Effector memory CD8-positive, alpha-beta T cell (primary cell): ENCODE measurements around the gene PKP3.
A peak's percentile ranks its signal among the peaks of the same experiment; 100 is the strongest.
"Not testable (repeated sequence)": the region's sequence is repeated elsewhere in the genome, so short reads cannot be mapped to it uniquely, and the experiment has no call there.

Experiments used
- ATAC-seq: fragments of 150-1000 bp; cut with Tn5 transposase; replicated peaks from 2 replicates; pipeline ENCODE4 v1.10.0; 2021; ENCODE audit warnings: mild to moderate bottlenecking, moderate library complexity
- DNase-seq, 3 experiments: peaks; one replicate each; pipeline ENCODE4 v3.0.0; 2021
- H3K27ac Mint-ChIP-seq, 2 donors: one replicate each; pipeline ENCODE4 v1.8.0; 2022; ENCODE audit warnings: mild to moderate bottlenecking in 2 of 2, mixed read lengths in 2 of 2, moderate library complexity in 2 of 2
- H3K27me3 Mint-ChIP-seq, 2 donors: one replicate each; pipeline ENCODE4 v1.8.0; 2022; ENCODE audit warnings: mixed read lengths in 2 of 2
- H3K36me3 Mint-ChIP-seq: one replicate; pipeline ENCODE4 v1.8.0; 2022; ENCODE audit warnings: mild to moderate bottlenecking, moderate library complexity, mixed read lengths; ENCODE audit not compliant: insufficient read depth
- H3K4me1 Mint-ChIP-seq, 2 donors: one replicate each; pipeline ENCODE4 v1.8.0; 2022; ENCODE audit warnings: low read depth in 2 of 2, mixed read lengths in 2 of 2
- H3K4me3 Mint-ChIP-seq, 2 donors: one replicate each; pipeline ENCODE4 v1.8.0; 2022; ENCODE audit warnings: mild to moderate bottlenecking in 2 of 2, mixed read lengths in 2 of 2, moderate library complexity in 2 of 2
- H3K9me3 Mint-ChIP-seq, 2 donors: one replicate each; pipeline ENCODE4 v1.8.0; 2022; ENCODE audit warnings: mixed read lengths in 2 of 2

PKP3 gene

GRCh38 chr11:391117-392017 lies 2.6 kb upstream of the PKP3 start:
- Mint-ChIP-seq H3K9me3 (peaks cover 0 to 2% of the 10 kb centered on the region in 2 donors), H3K27me3 (no peaks in the 10 kb centered on the region), H3K4me1 (peaks cover 21 to 22% of the 10 kb centered on the region in 2 donors), H3K4me3 (no peak overlapping the region), H3K36me3 (peaks cover 4% of the 10 kb centered on the region), H3K27ac (no peak overlapping the region)
- DNase-seq (no peak), ATAC-seq (no peak)

GRCh38 chr11:392102-392777 lies 1.8 kb upstream of the PKP3 start:
- Mint-ChIP-seq H3K4me3 (no peak overlapping the region), H3K27me3 (no peaks in the 10 kb centered on the region), H3K4me1 (peaks cover 16 to 19% of the 10 kb centered on the region in 2 donors), H3K36me3 (peaks cover 4% of the 10 kb centered on the region), H3K27ac (no peak overlapping the region), H3K9me3 (no peaks in the 10 kb centered on the region)
- DNase-seq: no peak
- ATAC-seq: no peak

GRCh38 chr11:393219-394033 lies 583 bp upstream of the PKP3 start:
- H3K27me3 Mint-ChIP-seq: no peaks in the 10 kb centered on the region
- DNase-seq: no peak
- ATAC-seq: no peak
- no peak overlapping the region for H3K4me3 Mint-ChIP-seq
- peaks cover 4 to 10% of the 10 kb centered on the region in 2 donors for H3K4me1 Mint-ChIP-seq
- peaks cover under 1% of the 10 kb centered on the region for H3K36me3 Mint-ChIP-seq
- H3K9me3 Mint-ChIP-seq: no peaks in the 10 kb centered on the region
- no peak overlapping the region for H3K27ac Mint-ChIP-seq

GRCh38 chr11:394858-395655 lies 1.0 kb downstream of the PKP3 start:
- Mint-ChIP-seq H3K4me1 (peaks cover 7 to 13% of the 10 kb centered on the region in 2 donors), H3K36me3 (no peaks in the 10 kb centered on the region), H3K9me3 (no peaks in the 10 kb centered on the region), H3K27ac (peak overlapping the region in 1 of 2 donors; percentile 38), H3K4me3 (no peak overlapping the region), H3K27me3 (no peaks in the 10 kb centered on the region)
- no peak for DNase-seq
- no peak for ATAC-seq

GRCh38 chr11:395866-396265 lies 1.9 kb downstream of the PKP3 start:
- Mint-ChIP-seq H3K27ac (peak overlapping the region in 1 of 2 donors; percentile 62), H3K9me3 (no peaks in the 10 kb centered on the region), H3K27me3 (no peaks in the 10 kb centered on the region), H3K4me1 (peaks cover 7 to 13% of the 10 kb centered on the region in 2 donors), H3K4me3 (peak overlapping the region in 1 of 2 donors; percentile 66), H3K36me3 (no peaks in the 10 kb centered on the region)
- DNase-seq (no peak), ATAC-seq (no peak)

- no peaks in the 10 kb centered on the region for H3K36me3 Mint-ChIP-seq
- peak; percentile 59 for ATAC-seq
- no peak for DNase-seq
- no peaks in the 10 kb centered on the region for H3K9me3 Mint-ChIP-seq
- peak overlapping the region; percentile 54 to 66 for H3K4me3 Mint-ChIP-seq
- peaks cover 7 to 13% of the 10 kb centered on the region in 2 donors for H3K4me1 Mint-ChIP-seq
- peak overlapping the region in 1 of 2 donors; percentile 62 for H3K27ac Mint-ChIP-seq
- H3K27me3 Mint-ChIP-seq: no peaks in the 10 kb centered on the region
Observed at GRCh38 chr11:396511-396947, 2.5 kb downstream of the PKP3 start.

- no peaks in the 10 kb centered on the region for H3K36me3 Mint-ChIP-seq
- DNase-seq (peak; percentile 41 to 46 (median 45)), ATAC-seq (peak; percentile 88)
- H3K27ac Mint-ChIP-seq: no peak overlapping the region
- H3K9me3 Mint-ChIP-seq: no peaks in the 10 kb centered on the region
- no peaks in the 10 kb centered on the region for H3K27me3 Mint-ChIP-seq
- peaks cover 7 to 13% of the 10 kb centered on the region in 2 donors for H3K4me1 Mint-ChIP-seq
- H3K4me3 Mint-ChIP-seq: peak overlapping the region; percentile 27 to 66
Observed at GRCh38 chr11:396948-397548, 3.0 kb downstream of the PKP3 start.

GRCh38 chr11:398826-399225 lies 4.8 kb downstream of the PKP3 start:
- Mint-ChIP-seq H3K4me1 (peaks cover 7 to 13% of the 10 kb centered on the region in 2 donors), H3K4me3 (peak overlapping the region in 1 of 2 donors; percentile 31), H3K27ac (no peak overlapping the region), H3K27me3 (no peaks in the 10 kb centered on the region), H3K9me3 (no peaks in the 10 kb centered on the region), H3K36me3 (no peaks in the 10 kb centered on the region)
- ATAC-seq (no peak), DNase-seq (no peak)

GRCh38 chr11:399731-400211 lies 5.8 kb downstream of the PKP3 start:
- Mint-ChIP-seq H3K27ac (peak overlapping the region in 1 of 2 donors; percentile 22), H3K36me3 (no peaks in the 10 kb centered on the region), H3K27me3 (no peaks in the 10 kb centered on the region), H3K4me1 (peaks cover 4 to 9% of the 10 kb centered on the region in 2 donors), H3K9me3 (no peaks in the 10 kb centered on the region), H3K4me3 (no peak overlapping the region)
- ATAC-seq (no peak), DNase-seq (no peak)

- H3K27me3 Mint-ChIP-seq: no peaks in the 10 kb centered on the region
- no peaks in the 10 kb centered on the region for H3K9me3 Mint-ChIP-seq
- no peak overlapping the region for H3K4me3 Mint-ChIP-seq
- H3K4me1 Mint-ChIP-seq: peaks cover 4 to 10% of the 10 kb centered on the region in 2 donors
- H3K36me3 Mint-ChIP-seq: no peaks in the 10 kb centered on the region
- DNase-seq (no peak), ATAC-seq (no peak)
- no peak overlapping the region for H3K27ac Mint-ChIP-seq
Observed at GRCh38 chr11:400241-400689, 6.3 kb downstream of the PKP3 start.

- not testable (repeated sequence) for ATAC-seq, H3K27me3 Mint-ChIP-seq
Observed at GRCh38 chr11:401196-401595, 7.2 kb downstream of the PKP3 start.

More at GRCh38 chr11:401196-401595, 7.2 kb downstream of the PKP3 start:
- not testable (repeated sequence) for H3K27ac Mint-ChIP-seq, H3K4me1 Mint-ChIP-seq, DNase-seq, H3K4me3 Mint-ChIP-seq, H3K9me3 Mint-ChIP-seq, H3K36me3 Mint-ChIP-seq
